Endodermal cell (in vitro differentiated cells): ENCODE data around the gene HMCN2. TPM values are rescaled to one million over a fixed set of nuclear protein-coding genes. Genes with fewer than 3 reads are reported as not detected.

Experiments used
- DNase-seq: peaks from one replicate; pipeline ENCODE4 v3.0.0-alpha.2; 2017
- H3K27ac ChIP-seq: 2 replicates; pipeline ENCODE4 v1.5.1; 2013; ENCODE audit warnings: mild to moderate bottlenecking, low read depth, low read length, moderate library complexity
- H3K27me3 ChIP-seq: 2 replicates; pipeline ENCODE4 v1.6.1; 2013; ENCODE audit warnings: mild to moderate bottlenecking, low read length, moderate library complexity; ENCODE audit not compliant: insufficient read depth, control insufficient read depth, poor library complexity, severe bottlenecking
- H3K36me3 ChIP-seq: 2 replicates; pipeline ENCODE4 v1.7.0; 2013; ENCODE audit warnings: mild to moderate bottlenecking, low read length, moderate library complexity; ENCODE audit not compliant: control insufficient read depth, insufficient read depth
- H3K4me1 ChIP-seq: one replicate; pipeline ENCODE4 v1.7.0; 2013; ENCODE audit warnings: low read length; ENCODE audit not compliant: control insufficient read depth, insufficient read depth
- H3K4me3 ChIP-seq: 2 replicates; pipeline ENCODE4 v1.5.1; 2013; ENCODE audit warnings: mild to moderate bottlenecking, low read length, moderate library complexity
- H3K9ac ChIP-seq: 2 replicates; pipeline ENCODE4 v1.6.1; 2013; ENCODE audit warnings: mild to moderate bottlenecking, low read length, moderate library complexity; ENCODE audit not compliant: poor library complexity, severe bottlenecking; ENCODE audit errors: extremely low read depth
- H3K9me3 ChIP-seq: 2 replicates; pipeline ENCODE4 v1.6.1; 2013; ENCODE audit warnings: mild to moderate bottlenecking, low read length, moderate library complexity; ENCODE audit not compliant: control insufficient read depth
- H3K27ac Mint-ChIP-seq: 2 replicates; pipeline ENCODE4 v1.8.0; 2020; ENCODE audit warnings: mixed read lengths
- H3K27me3 Mint-ChIP-seq: 2 replicates; pipeline ENCODE4 v1.8.0; 2021; ENCODE audit warnings: mild to moderate bottlenecking, mixed read lengths; ENCODE audit not compliant: insufficient read depth
- H3K36me3 Mint-ChIP-seq: 2 replicates; pipeline ENCODE4 v1.8.0; 2020; ENCODE audit warnings: low read depth, mixed read lengths
- H3K4me1 Mint-ChIP-seq: 2 replicates; pipeline ENCODE4 v1.8.0; 2020; ENCODE audit warnings: mixed read lengths
- H3K4me3 Mint-ChIP-seq: 2 replicates; pipeline ENCODE4 v1.8.0; 2020; ENCODE audit warnings: mild to moderate bottlenecking, moderate library complexity, mixed read lengths
- H3K9me3 Mint-ChIP-seq: 2 replicates; pipeline ENCODE4 v1.8.0; 2020; ENCODE audit warnings: mild to moderate bottlenecking, mixed read lengths
- CTCF ChIP-seq: fragments of 200-600 bp; sonication (generic); conservative IDR thresholded peaks from 2 replicates; pipeline ENCODE4 v1.5.0; 2021; ENCODE audit warnings: antibody characterized with exemption, mild to moderate bottlenecking
- WGBS, 2 experiments: methylation state at CpG; one replicate each; pipeline versions ENCODE4 v1.1.5 to v1.1.7; 2013; ENCODE audit warnings: missing lambda C conversion rate in 2 of 2, mixed read lengths in 1 of 2; ENCODE audit not compliant: insufficient coverage in 1 of 2, insufficient read length in 1 of 2; 5-methylcytosine and 5-hydroxymethylcytosine counted together
- total RNA-seq, 2 donors: library from RNA; stranded (reverse); fragmentation: NEBNext Ultra II Directional in 1 of 2; extraction: Animal tissue kit (Norgen Biotek cat#: 25700) in 1 of 2; gene quantifications; 2 replicates in 1 of 2; 3 replicates in 1 of 2; pipeline ENCODE4 v1.2.1, GENCODE V29; 2021

HMCN2 gene
- total RNA-seq, 2 donors from 2014 or later, result 3.3 to 3.9 TPM

- no peaks in the 10 kb centered on the region for H3K9me3 Mint-ChIP-seq
- no peaks in the 10 kb centered on the region for H3K4me1 Mint-ChIP-seq
- Histone ChIP-seq H3K36me3 (no peaks in the 10 kb centered on the region), H3K4me1 (no peaks in the 10 kb centered on the region), H3K27ac (no peak overlapping the region), H3K27me3 (no peaks in the 10 kb centered on the region), H3K4me3 (no peak overlapping the region), H3K9me3 (no peaks in the 10 kb centered on the region), H3K9ac (no peak overlapping the region)
- DNase-seq, result no peak
- no peaks in the 10 kb centered on the region for H3K27me3 Mint-ChIP-seq
- WGBS, 2 experiments, result 92 to 96% methylated on average over 17 to 27 of the region's 27 CpGs
- no peaks in the 10 kb centered on the region for H3K36me3 Mint-ChIP-seq
- no peak for TF ChIP-seq CTCF
- no peak overlapping the region for H3K27ac Mint-ChIP-seq
- H3K4me3 Mint-ChIP-seq, result no peak overlapping the region
Measured at GRCh38 chr9:130390986-130391385, 125.4 kb downstream of the HMCN2 start.

- H3K27ac ChIP-seq, result no peak overlapping the region
- no peaks in the 10 kb centered on the region for H3K27me3 Mint-ChIP-seq
- WGBS, 2 experiments, result 93 to 94% methylated on average over 9 to 13 of the region's 13 CpGs
- no peak overlapping the region for H3K4me3 Mint-ChIP-seq
- no peaks in the 10 kb centered on the region for H3K4me1 Mint-ChIP-seq
- no peaks in the 10 kb centered on the region for H3K36me3 Mint-ChIP-seq
- DNase-seq, result no peak
- no peak overlapping the region for H3K9ac ChIP-seq
- H3K4me1 ChIP-seq, result no peaks in the 10 kb centered on the region
- no peak for TF ChIP-seq CTCF
- H3K9me3 ChIP-seq, result no peaks in the 10 kb centered on the region
- H3K27me3 ChIP-seq, result no peaks in the 10 kb centered on the region
- H3K27ac Mint-ChIP-seq, result no peak overlapping the region
- H3K4me3 ChIP-seq, result no peak overlapping the region
- no peaks in the 10 kb centered on the region for H3K9me3 Mint-ChIP-seq
- H3K36me3 ChIP-seq, result no peaks in the 10 kb centered on the region
Measured at GRCh38 chr9:130391866-130392265, 126.3 kb downstream of the HMCN2 start.

GRCh38 chr9:130393681-130394071 is 128.1 kb downstream of the HMCN2 start:
- Histone ChIP-seq H3K36me3 (no peaks in the 10 kb centered on the region), H3K4me3 (no peak overlapping the region), H3K9ac (no peak overlapping the region), H3K27ac (no peak overlapping the region), H3K27me3 (no peaks in the 10 kb centered on the region), H3K9me3 (no peaks in the 10 kb centered on the region), H3K4me1 (no peaks in the 10 kb centered on the region)
- Mint-ChIP-seq H3K27me3 (no peaks in the 10 kb centered on the region), H3K36me3 (no peaks in the 10 kb centered on the region), H3K27ac (no peak overlapping the region), H3K4me1 (no peaks in the 10 kb centered on the region), H3K9me3 (no peaks in the 10 kb centered on the region), H3K4me3 (no peak overlapping the region)
- WGBS, 2 experiments, result 91 to 95% methylated on average over 15 to 16 of the region's 16 CpGs
- no peak for DNase-seq
- TF ChIP-seq CTCF, result no peak
